H9 (cell line): ENCODE results near the gene MBLAC1. TPM values are rescaled to one million over a fixed set of nuclear protein-coding genes. Genes with fewer than 3 reads are reported as not detected.

Experiments
- DNase-seq: peaks from one replicate; pipeline ENCODE4 v3.0.0-alpha.2; 2017
- H2AFZ ChIP-seq: one replicate; pipeline ENCODE4 v1.6.1; 2013; ENCODE audit warnings: mild to moderate bottlenecking, low read length, control low read depth, moderate library complexity
- H2AK5ac ChIP-seq: 2 replicates; pipeline ENCODE4 v1.6.1; 2013; ENCODE audit warnings: low read length, control low read depth, mixed read lengths; ENCODE audit not compliant: insufficient read length
- H2BK120ac ChIP-seq: one replicate; pipeline ENCODE4 v1.6.1; 2013; ENCODE audit warnings: low read depth, mild to moderate bottlenecking, low read length, control low read depth, inconsistent platforms; ENCODE audit not compliant: poor library complexity, severe bottlenecking
- H2BK12ac ChIP-seq: 2 replicates; pipeline ENCODE4 v1.6.1; 2013; ENCODE audit warnings: low read length, control low read depth, mixed read lengths, low read depth; ENCODE audit not compliant: insufficient read length
- H2BK15ac ChIP-seq: 2 replicates; pipeline ENCODE4 v1.6.1; 2013; ENCODE audit warnings: low read depth, low read length, control low read depth
- H2BK20ac ChIP-seq: one replicate; pipeline ENCODE4 v1.6.1; 2013; ENCODE audit warnings: low read depth, mild to moderate bottlenecking, low read length, control low read depth, inconsistent platforms; ENCODE audit not compliant: poor library complexity, severe bottlenecking
- H2BK5ac ChIP-seq: 2 replicates; pipeline ENCODE4 v1.6.1; 2013; ENCODE audit warnings: low read length, control low read depth, mixed read lengths; ENCODE audit not compliant: insufficient read length
- H3K14ac ChIP-seq: 2 replicates; pipeline ENCODE4 v1.6.1; 2013; ENCODE audit warnings: low read length, control low read depth; ENCODE audit not compliant: insufficient read depth
- H3K18ac ChIP-seq: 2 replicates; pipeline ENCODE4 v1.6.1; 2013; ENCODE audit warnings: low read depth, mild to moderate bottlenecking, mixed read lengths, low read length, control low read depth; ENCODE audit not compliant: insufficient read length
- H3K23ac ChIP-seq: 2 replicates; pipeline ENCODE4 v1.6.1; 2013; ENCODE audit warnings: low read length, control low read depth, mixed read lengths, low read depth; ENCODE audit not compliant: insufficient read length
- H3K23me2 ChIP-seq: 2 replicates; pipeline ENCODE4 v1.6.1; 2013; ENCODE audit warnings: low read depth, mild to moderate bottlenecking, mixed read lengths, low read length, control low read depth; ENCODE audit not compliant: insufficient read length, poor library complexity, severe bottlenecking
- H3K27ac ChIP-seq: 2 replicates; pipeline ENCODE4 v1.5.1; 2013; ENCODE audit warnings: low read length, control low read depth, mixed read lengths, low read depth; ENCODE audit not compliant: insufficient read length
- H3K27me3 ChIP-seq: 2 replicates; pipeline ENCODE4 v1.6.1; 2013; ENCODE audit warnings: low read length, control low read depth, inconsistent platforms; ENCODE audit not compliant: insufficient read depth
- H3K4ac ChIP-seq: 2 replicates; pipeline ENCODE4 v1.6.1; 2013; ENCODE audit warnings: low read depth, mild to moderate bottlenecking, control low read depth, inconsistent platforms, low read length, moderate library complexity
- H3K4me1 ChIP-seq: 2 replicates; pipeline ENCODE4 v1.6.1; 2013; ENCODE audit warnings: low read length, control low read depth, inconsistent platforms; ENCODE audit not compliant: insufficient read depth
- H3K4me2 ChIP-seq: 2 replicates; pipeline ENCODE4 v1.6.1; 2013; ENCODE audit warnings: low read length, control low read depth, mixed read lengths; ENCODE audit not compliant: insufficient read length, insufficient read depth
- H3K56ac ChIP-seq: 2 replicates; pipeline ENCODE4 v1.6.1; 2013; ENCODE audit warnings: low read depth, mild to moderate bottlenecking, mixed read lengths, low read length, control low read depth; ENCODE audit not compliant: insufficient read length
- H3K79me1 ChIP-seq: 2 replicates; pipeline ENCODE4 v1.6.1; 2013; ENCODE audit warnings: low read depth, mild to moderate bottlenecking, moderate library complexity, low read length, control low read depth, inconsistent platforms; ENCODE audit not compliant: insufficient read depth, poor library complexity, severe bottlenecking
- H3K79me2 ChIP-seq: 2 replicates; pipeline ENCODE4 v1.6.1; 2013; ENCODE audit warnings: low read length, control low read depth, inconsistent platforms; ENCODE audit not compliant: insufficient read depth
- H3K9ac ChIP-seq: 2 replicates; pipeline ENCODE4 v1.6.1; 2013; ENCODE audit warnings: low read length, control low read depth, mixed read lengths; ENCODE audit not compliant: insufficient read length; ENCODE audit errors: extremely low read depth
- H3K9me3 ChIP-seq: one replicate; pipeline ENCODE4 v1.6.1; 2013; ENCODE audit warnings: low read depth, low read length, inconsistent platforms; ENCODE audit not compliant: control insufficient read depth
- H3T11ph ChIP-seq: one replicate; pipeline ENCODE4 v1.6.1; 2013; ENCODE audit warnings: mild to moderate bottlenecking, low read length, control low read depth, inconsistent platforms
- H4K20me1 ChIP-seq: one replicate; pipeline ENCODE4 v1.6.1; 2013; ENCODE audit not compliant: control insufficient read depth, insufficient read length, insufficient read depth
- H4K5ac ChIP-seq: 2 replicates; pipeline ENCODE4 v1.6.1; 2013; ENCODE audit warnings: low read depth, mild to moderate bottlenecking, mixed read lengths, low read length, control low read depth; ENCODE audit not compliant: insufficient read length
- H4K8ac ChIP-seq: replicated peaks from 2 replicates; pipeline ENCODE4 v1.6.1; 2013; ENCODE audit warnings: low read length, control low read depth, mixed read lengths, low read depth; ENCODE audit not compliant: insufficient read length
- H4K91ac ChIP-seq: 2 replicates; pipeline ENCODE4 v1.6.1; 2013; ENCODE audit warnings: low read depth, mild to moderate bottlenecking, moderate library complexity, mixed read lengths, low read length, control low read depth; ENCODE audit not compliant: insufficient read length
- H3K27ac Mint-ChIP-seq, 3 experiments: 2 replicates in 2 of 3; 3 replicates in 1 of 3; pipeline ENCODE4 v1.8.0; 2020 to 2021; ENCODE audit warnings: mixed read lengths in 3 of 3, mild to moderate bottlenecking in 1 of 3, moderate library complexity in 1 of 3
- H3K27me3 Mint-ChIP-seq: 2 replicates; pipeline ENCODE4 v1.8.0; 2021; ENCODE audit warnings: low read depth, mild to moderate bottlenecking, moderate library complexity, mixed read lengths
- H3K36me3 Mint-ChIP-seq, 3 experiments: 2 replicates in 2 of 3; 3 replicates in 1 of 3; pipeline ENCODE4 v1.8.0; 2020 to 2021; ENCODE audit warnings: low read depth in 3 of 3, mixed read lengths in 3 of 3; ENCODE audit not compliant: insufficient read depth in 1 of 3
- H3K4me1 Mint-ChIP-seq, 2 experiments: 2 replicates each; pipeline ENCODE4 v1.8.0; 2020; ENCODE audit warnings: mixed read lengths in 2 of 2
- H3K4me3 Mint-ChIP-seq, 2 experiments: 2 replicates in 1 of 2; 3 replicates in 1 of 2; pipeline ENCODE4 v1.8.0; 2020 to 2021; ENCODE audit warnings: mild to moderate bottlenecking in 2 of 2, mixed read lengths in 2 of 2, moderate library complexity in 1 of 2
- H3K9me3 Mint-ChIP-seq, 2 experiments: 2 replicates in 1 of 2; 3 replicates in 1 of 2; pipeline ENCODE4 v1.8.0; 2020; ENCODE audit warnings: mild to moderate bottlenecking in 2 of 2, mixed read lengths in 2 of 2, moderate library complexity in 1 of 2
- CTCF ChIP-seq: fragments of 200-600 bp; sonication (generic); conservative IDR thresholded peaks from 3 replicates; pipeline ENCODE4 v1.8.0; 2021; ENCODE audit warnings: antibody characterized with exemption, mild to moderate bottlenecking
- WGBS: extraction: QIAGEN DNeasy Blood & Tissue Kit; methylation state at CpG from one replicate; pipeline ENCODE4 v1.1.7; 2013; ENCODE audit warnings: missing lambda C conversion rate, low lambda C conversion rate, mixed read lengths; ENCODE audit not compliant: insufficient read length; ENCODE audit errors: extremely low coverage; 5-methylcytosine and 5-hydroxymethylcytosine counted together
- total RNA-seq: library from RNA; stranded (reverse); gene quantifications from 2 replicates; pipeline ENCODE4 v1.2.1, GENCODE V29; 2021

MBLAC1 gene
- total RNA-seq, 1 experiment from 2014 or later = 1.9 TPM

GRCh38 chr7:100163006-100163531, 36.3 kb downstream of the MBLAC1 start:
- Histone ChIP-seq H3K23ac (no peak overlapping the region), H2AFZ (no peak overlapping the region), H3K4ac (no peak overlapping the region), H3K4me2 (no peak overlapping the region), H3K79me1 (no peaks in the 10 kb centered on the region), H3K27ac (no peak overlapping the region), H3K14ac (no peak overlapping the region), H2BK12ac (no peak overlapping the region), H2AK5ac (no peak overlapping the region), H3K27me3 (no peaks in the 10 kb centered on the region; the same call in 1 of the 2 replicates), H3K56ac (no peak overlapping the region), H3K23me2 (peaks cover 7% of the 10 kb centered on the region), H2BK120ac (no peak overlapping the region), H4K5ac (no peak overlapping the region), H3K4me1 (peaks cover 7% of the 10 kb centered on the region), H3K79me2 (no peaks in the 10 kb centered on the region), H2BK20ac (no peak overlapping the region), H3T11ph (no peak overlapping the region), H4K91ac (no peak overlapping the region), H3K9me3 (no peaks in the 10 kb centered on the region), H3K9ac (no peak overlapping the region), H2BK5ac (no peak overlapping the region), H3K18ac (no peak overlapping the region), H4K20me1 (no peaks in the 10 kb centered on the region), H4K8ac (no peak overlapping the region), H2BK15ac (no peak overlapping the region)
- Mint-ChIP-seq H3K27me3 (peaks cover 23% of the 10 kb centered on the region), H3K27ac (no peak overlapping the region), H3K4me3 (no peak overlapping the region; a peak in 1 of 5 replicates), H3K36me3 (no peaks in the 10 kb centered on the region; a peak in 1 of 7 replicates), H3K4me1 (peaks cover 22 to 32% of the 10 kb centered on the region in 2 experiments), H3K9me3 (no peaks in the 10 kb centered on the region; a peak in 1 of 5 replicates)
- no CpG with 5 or more reads among the region's 6 CpGs for WGBS
- TF ChIP-seq CTCF = no peak
- peak; percentile 55 for DNase-seq
